DMS53 treated with DMSO at 0.1 percent for 48 hours (cell line): ENCODE results near the gene KLHL6.
A peak's percentile ranks its signal among the peaks of the same experiment; 100 is the strongest.

ENCODE experiments used
- DNase-seq: peaks from one replicate; lab custom pipeline; 2025; ENCODE audit not compliant: unreplicated experiment; lab: John Stamatoyannopoulos, UW

Gene KLHL6

DNA sequence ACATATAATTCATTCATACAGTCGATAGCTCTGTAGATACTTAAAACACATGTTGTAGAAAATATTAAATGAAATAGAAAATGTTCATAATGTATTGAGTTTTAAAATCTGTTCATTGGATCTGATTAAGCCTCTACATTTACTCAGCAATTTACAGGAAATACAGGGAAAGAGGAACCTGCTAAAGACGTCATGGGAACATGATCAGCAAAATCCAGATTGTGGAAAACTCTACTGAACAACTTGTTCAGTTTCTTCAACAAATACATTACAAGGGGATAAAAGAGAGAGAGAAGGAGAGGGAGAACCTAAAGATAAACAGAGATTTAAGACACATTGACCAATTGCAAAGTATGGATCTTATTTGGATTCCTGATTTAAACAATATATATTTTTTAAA, 46.7 kb downstream of the KLHL6 start:
- no peak for DNase-seq

DNA sequence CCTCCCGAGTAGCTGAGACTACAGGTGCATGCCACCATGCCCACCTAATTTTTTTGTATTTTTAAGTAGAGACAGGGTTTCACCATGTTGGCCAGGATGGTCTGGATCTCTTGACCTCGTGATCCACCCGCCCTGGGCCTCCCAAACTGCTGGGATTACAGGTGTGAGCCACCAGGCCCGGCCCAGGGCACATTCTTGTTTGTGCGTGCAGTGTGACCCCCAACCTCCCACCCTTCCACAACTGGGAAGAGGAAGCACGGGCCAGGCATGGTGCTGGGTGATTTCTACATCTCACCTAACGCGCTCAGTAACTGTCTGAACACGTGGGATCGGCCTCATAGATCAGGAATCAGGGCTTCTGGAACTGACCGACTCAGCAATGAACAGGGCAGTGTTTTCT, 48.0 kb downstream of the KLHL6 start:
- no peak for DNase-seq

DNA sequence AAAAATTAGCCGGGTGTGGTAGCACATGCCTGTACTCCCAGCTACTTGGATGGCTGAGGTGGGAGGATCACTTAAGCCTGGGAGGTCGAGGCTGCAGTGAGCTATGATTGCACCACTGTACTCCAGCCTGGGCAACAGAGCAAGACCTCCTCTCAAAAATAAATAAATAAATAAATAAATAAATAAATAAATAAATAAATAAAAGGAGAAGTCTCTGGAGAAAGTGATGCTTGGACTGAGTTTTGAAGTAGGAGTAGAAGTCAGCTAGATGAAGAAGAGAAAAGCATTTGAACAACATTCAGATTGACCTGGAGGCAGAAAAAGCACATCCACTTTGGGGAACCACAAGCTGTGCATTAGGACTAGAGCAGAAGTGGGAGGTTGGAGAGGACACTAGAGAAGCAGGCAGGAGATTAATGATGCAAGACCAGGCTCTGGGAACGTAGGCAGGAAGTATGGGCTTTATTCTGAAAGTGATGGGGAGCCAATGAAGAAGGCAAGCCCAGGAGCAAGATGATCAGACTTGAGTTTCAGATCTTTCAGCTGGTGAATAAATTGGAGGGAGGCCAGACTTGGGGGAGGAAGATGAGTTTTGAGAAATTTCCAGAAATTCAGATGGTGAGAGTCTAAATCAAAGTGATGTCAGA, 48.7 kb downstream of the KLHL6 start:
- DNase-seq = no peak

DNA sequence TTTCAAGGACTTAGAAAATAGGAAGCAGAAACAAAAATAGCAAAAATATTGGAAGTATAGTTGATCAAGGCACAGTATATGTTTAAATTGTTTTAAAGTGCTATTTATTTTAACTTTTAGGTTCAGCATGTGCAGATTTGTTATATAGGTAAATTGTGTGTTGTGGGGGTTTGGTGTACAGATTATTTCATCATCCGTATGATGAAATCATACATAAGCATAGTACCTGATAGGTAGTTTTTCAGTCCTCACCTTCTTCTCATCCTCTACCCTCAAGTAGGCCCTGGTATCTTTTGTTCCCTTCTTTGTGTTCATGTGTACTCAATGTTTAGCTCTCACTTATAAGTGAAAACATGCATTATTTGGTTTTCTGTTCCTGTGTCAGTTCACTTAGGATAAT, 50.9 kb downstream of the KLHL6 start:
- no peak for DNase-seq

DNA sequence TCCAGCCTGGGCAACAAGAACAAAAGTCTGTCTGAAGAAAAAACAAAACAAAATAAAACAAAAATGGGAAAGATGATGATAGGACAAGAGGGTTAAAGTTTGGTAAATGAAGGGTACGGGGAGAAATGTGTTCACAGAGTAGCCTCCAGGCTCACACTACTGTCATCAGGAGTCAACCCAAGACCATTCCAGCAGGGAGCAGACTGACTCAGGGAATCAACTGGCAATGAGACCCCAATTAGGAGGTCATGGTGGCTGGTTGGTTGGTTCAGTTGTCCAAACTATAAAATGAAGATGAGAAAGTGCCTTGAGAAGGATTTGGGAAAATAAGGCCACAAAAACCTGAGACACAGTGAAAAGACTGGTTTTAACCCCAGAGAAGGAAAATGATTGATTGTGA, 51.8 kb downstream of the KLHL6 start:
- DNase-seq = no peak

DNA sequence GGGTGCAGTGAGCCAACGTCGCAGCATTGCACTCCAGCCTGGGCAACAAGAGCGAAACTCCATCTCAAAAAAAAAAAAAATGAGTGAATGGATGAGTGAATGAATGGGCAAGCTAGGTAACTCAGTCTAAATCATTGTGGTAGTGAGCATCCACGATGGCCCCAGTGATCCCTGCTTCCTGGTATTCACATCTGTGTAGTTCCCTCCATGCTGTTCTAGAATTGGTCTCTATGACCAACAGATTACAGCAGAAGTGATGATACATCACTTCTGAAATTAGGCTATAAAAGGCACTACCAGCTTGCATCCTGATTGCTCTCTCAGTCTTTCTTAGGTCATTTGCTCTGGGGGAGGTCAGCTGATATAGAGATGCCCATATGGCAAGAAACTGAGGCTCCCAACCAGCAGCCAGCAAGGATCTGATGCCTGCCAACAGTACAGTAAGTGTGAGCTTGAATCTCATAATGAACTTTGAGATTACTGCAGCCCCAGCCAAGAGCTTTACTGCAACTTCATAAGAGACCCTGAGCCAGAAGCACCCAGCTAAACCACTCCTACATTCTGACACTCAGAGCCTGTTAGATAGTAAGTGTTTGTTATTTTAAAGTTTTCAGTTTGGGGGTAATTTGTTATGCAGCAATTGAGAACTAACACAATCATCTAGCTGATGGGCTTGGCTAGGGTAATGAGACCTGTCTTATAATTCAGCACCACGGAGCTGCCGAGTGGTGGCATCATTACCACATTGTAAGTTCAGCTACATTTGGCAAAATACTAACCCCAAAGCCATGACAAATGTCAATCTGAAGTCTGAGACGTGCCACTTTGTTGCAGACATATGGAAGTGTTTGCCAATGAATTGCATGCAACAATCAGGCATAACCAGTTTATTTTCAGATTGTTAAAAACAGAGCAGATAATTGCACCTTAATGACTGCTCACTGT, 53.0 kb downstream of the KLHL6 start:
- no peak for DNase-seq

DNA sequence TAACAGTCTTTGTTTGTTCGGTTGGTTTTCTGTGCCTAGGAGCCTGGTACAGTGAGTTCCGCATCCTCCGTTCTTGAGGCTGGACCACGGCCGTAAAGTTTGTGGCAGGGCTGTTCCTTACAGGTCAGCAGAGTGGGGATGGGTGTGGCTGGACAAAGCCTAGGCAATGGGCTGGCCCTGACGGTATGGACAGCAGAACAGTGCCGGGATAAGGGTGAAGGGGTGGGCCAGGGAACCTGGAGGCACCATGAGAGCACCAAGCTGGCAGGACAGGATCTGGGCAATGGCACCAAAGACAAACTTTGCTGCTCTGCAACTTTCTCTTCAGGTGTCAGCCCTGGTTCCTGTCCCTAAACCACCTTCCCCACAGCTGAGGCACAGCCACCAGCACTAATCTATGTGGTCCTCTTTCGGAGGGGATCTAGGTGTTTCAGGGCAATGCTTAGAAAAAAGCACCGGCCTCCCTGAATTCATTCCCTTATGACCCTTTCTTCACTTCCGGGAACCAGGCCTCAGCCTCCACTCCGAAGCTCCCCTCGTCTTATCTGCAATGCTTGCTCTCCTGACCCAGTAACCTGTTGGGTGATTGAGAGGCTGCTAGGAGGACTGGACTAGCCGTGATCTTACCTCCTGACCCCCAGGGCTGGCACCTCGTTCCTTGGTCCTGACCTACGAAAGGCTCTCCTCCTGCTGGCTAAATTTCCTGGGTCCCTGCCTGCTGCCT, 54.4 kb downstream of the KLHL6 start:
- no peak for DNase-seq

DNA sequence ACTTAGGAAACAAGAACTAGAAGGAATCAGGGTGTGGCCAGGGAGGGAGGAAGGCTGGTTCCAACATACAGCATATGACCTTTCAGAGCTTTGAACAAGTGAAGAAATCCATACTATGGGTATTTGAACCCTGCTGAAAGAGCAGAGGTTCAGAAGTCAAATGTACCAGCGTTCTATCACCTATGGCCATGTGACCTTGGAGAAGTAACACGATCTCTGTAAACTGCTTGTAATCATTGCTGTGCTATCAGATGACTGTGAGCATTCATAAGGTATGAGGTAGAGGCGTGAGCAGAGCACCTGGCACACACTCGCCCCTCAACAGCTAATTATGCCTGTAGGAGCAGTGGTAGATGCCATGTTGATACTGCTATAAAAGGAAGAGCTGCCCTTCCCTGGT, 55.2 kb downstream of the KLHL6 start:
- no peak for DNase-seq

DNA sequence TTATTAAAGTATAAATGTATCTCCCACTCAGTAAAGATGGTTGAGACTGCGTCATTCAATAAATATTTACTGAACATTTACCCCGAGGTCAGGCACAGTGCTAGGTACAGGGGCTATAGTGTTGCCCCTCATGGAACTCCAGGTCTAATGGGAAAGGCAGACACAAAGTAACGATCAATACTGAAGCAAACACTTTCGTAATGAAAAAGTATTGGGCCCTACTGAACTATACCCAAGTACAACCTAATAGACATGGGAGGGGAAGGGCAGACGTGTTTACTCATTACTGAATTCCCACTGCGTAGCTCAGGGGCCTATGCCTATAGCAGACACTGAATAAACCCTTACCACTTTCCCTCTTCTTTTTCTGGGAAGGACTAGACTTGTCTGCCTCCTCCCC, 56.9 kb downstream of the KLHL6 start:
- DNase-seq = no peak

DNA sequence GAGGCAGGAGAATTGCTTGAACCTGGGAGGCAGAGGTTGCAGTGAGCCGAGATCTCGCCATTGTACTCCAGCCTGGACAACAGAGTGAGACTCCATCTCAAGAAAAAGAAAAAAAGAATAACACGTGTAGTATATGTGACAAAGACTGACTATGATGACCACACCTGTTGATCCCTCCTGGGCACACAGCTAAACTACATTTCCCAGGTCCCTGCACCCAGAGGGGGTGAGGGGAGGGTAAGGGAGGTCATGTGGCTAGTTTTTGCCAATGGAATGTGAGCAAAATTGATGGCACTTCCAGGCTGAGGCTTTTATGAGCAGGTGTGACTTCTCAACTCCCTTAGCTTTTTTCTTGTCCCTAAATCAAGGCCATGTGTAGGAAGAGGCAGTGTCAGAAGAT, 58.2 kb downstream of the KLHL6 start:
- DNase-seq = no peak

DNA sequence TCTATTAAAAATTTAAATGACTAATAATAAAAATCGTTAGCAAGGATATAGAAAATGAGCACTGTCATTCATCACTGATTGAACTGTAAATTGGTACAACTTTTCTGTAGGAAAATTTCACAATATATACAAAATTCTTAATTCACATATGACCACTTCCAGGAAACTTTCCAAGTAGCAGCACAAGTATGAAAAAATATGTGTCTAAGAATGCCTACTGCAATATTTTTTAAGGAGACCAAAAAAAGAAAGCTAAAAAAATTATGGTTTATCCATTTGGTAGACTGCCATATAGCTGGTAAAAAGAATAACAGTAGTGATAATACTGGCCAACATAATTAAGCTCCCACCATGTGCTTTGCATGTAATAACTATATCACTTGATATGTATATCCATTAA, 59.2 kb downstream of the KLHL6 start:
- no peak for DNase-seq

DNA sequence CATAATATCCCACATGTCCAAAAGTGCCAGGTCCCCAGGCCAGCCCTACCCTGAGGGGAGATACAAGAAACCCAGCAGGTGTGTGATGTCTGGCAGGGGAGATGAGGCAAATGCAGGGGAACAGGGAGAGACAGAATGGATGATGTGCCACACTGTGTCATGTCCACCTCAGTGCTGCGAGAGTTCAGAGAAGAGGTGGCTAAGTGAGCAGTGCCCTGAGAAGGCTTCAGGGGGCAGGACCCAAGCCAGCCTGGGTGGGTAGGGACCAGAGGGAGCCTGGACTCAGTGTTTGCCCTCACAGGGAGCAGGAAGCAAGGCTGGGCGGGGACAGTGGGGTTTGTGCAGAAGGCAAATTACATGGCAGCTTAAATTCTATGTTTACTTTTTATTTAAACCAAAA, 61.2 kb downstream of the KLHL6 start:
- DNase-seq = no peak

DNA sequence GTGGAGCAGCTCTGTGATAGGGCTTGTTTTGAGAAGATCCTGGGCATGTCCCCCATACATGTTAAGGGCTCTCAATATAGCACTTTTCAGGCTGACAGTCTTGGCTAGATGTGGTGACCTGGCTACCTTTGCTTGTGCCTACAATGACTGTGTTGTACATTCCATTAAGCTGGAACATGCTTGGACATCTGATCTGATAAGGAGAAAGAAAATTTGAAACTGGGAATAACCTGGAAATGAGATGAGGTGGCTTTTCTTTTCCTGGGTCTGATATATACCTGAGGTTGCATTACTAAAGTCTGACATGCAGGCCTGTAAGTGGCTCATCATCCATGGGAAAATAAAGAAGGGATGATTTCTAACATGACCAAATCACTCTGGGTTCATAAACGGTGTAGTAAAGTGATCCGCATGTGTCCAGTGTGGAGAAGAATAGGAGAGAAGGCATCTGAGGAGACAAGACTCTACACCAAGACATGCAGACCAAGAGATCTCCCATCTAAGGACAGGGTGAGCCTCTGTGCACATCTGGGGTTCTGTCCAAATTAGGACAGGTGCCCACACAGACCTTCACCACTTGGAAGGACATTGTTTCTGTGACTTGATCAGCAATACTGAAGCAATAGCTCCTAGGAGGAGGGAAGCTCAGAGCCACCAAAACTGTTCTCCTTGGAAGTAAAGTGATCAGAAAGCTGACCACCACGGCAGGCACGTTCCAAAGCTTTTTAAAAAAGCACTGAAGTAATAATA, 62.0 kb downstream of the KLHL6 start:
- no peak for DNase-seq

DNA sequence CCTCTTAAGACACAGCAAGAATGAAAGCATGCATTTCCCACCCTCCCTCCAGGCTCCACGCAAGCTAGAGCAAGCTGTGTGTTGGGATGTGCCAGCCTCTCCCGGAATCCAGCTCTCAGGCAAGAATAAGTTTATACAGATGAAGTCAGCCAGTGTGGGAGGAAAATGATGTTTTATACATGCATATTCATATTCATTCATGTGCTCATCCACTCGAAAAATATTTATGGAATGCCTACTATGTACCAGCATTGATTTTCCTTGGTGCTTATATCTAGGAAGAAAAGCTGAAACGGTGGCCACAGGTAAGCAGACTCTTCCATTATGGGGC, 62.7 kb downstream of the KLHL6 start:
- DNase-seq = no peak

DNA sequence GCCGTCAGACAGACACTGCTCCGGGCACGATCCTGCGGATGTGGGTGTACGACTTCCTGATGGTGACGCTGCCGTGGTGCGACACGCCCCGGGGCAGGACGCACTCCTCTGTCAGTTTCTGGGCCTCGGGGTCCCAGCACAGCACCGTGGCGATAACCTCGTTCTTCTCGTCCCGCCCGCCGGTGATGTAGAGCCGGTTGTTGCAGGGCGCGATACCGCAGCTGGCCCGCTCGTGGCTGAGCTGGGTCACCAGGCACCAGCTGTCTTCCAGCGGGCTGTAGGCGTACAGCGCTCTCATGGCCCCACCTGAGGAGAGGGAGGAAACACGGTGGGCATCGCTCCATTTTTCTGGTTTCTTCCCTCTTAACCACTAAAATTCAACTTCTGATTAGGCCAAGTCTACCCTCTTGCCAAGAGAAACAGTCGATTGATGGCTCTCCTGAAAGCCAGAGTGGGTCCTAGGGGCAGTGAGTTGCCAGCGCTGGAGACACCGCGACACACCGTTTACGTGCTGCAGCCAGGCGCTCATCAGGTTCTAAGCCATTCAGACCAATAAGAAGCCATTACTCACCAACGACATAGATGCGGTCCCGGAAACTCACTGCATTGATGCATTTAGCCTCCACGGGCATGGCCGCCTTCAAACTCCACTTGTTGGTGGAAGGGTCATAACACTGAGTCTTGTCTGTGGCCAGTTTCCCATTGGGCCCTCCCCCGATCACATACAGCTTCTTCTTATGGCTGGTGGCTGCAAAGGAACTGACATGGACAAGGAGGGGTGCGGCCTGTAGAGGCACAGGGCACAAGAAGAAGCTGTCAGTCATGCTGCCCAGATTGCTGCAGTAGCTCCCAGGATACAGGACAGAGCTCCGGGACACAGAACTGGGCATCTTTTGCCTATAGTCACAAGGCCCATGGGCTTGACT, 63.3 kb downstream of the KLHL6 start:
- DNase-seq = no peak

DNA sequence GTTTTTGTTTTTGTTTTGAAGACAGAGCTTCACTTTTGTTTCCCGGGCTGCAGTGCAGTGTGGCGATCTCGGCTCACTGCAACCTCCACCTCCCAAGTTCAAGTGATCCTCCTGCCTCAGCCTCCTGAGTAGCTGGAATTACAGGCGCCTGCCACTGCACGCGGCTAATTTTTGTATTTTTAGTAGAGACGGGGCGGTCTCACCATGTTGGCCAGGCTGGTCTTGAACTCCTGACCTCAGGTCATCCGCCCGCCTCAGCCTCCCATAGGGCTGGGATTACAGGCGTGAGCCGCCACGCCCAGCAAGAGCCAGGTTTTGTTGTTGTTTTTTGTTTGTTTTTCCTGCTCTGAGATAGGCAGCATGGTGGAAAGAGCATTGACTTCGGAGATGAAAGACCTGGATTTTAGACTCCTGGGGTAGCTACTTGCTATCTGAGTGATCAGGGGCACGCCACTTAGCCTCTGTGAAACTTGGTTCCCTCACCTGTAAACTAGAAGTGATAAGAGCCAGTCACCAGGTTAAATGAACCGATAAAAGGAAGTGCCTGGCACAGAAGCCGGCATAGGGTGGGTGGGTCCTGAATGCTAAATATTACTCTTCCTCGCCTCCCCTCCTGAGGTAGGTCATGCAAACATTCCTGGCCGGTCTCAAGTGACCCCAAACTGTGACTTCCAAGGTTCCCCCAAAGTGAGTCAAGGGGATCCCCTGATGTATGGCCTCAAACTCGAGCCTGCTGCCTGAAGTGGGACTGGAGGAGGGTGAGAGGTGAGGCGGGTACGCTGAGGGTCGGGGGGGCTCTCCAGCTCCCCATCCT, 64.2 kb downstream of the KLHL6 start:
- DNase-seq = no peak

DNA sequence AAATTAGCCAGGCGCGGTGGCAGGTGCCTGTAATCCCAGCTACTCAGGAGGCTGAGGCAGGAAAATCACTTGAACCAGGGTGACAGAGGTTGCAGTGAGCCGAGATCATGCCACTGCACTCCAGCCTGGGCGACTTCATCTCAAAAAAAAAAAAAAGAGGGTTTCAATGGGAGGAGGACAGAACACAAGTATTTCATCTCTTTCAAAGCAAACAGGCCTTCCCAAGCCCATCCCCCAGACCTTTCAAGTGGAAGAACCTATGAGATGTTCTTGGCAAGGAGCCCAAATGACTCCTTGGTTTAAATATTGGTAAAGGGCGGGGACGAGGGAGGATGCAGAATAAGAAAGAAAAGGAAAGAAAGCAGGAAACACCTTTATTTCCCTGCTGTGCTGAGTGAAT, 64.9 kb downstream of the KLHL6 start:
- peak; percentile 50 for DNase-seq

DNA sequence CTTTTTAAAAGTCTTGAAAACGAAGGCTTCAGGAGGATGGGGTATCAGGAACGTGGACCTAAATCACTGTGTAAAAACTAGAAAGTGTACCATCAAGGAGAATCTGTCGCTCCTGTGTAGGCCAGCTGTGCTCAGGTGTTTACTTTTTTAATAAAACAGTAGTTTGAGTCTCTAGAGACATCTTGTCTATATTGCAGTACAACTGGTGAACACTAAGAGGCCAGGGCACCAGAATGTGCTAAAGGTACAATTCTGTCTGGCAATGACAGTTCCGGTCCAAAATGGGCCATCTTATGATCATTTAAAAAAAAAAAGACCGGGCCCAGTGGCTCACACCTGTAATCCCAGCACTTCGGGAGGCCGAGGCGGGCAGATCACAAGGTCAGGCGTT, 65.3 kb downstream of the KLHL6 start:
- DNase-seq = no peak

DNA sequence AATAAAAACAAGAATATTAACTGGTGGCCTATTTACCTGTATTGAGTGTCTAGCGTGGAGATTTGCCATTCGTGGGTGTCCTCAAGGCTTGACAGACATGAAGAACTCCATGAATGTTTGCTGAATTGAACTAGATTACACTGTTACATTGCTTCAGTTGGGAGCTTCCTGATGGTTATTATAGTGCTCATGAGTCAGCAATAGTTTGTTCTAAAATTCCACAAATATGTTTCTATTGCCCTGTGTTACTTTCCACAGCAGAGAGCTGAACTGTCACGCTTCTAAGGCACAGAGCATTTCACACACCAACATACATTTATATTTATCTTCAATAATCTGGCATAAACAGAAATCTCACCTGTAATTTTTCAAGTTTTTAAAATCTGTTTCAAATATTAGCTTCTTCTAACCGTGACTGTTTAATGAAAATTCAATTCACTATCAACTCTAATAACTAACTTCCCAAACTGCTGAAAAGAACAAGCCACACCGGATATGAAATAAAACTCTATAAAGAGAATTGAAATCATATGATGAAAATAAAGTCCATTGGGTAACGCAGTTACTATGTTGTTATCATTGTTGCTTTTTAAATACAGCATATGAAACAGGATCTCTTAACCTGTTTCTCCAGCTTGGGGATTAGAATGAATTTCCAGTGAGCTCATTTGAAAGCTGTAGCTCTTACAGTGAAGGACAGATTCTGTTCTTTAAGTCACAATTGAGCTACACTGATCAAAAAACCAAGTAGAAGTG, 65.9 kb downstream of the KLHL6 start:
- no peak for DNase-seq
